Uterus (tissue), 2 donors: ENCODE data around the gene C10orf90.

Experiments
- CTCF ChIP-seq, 4 experiments: fragments of 200-600 bp in 2 of 4; fragments of 450-650 bp in 2 of 4; sonication (generic) in 2 of 4; IDR thresholded peaks; one replicate each; pipeline ENCODE4 v1.5.1; 2016 to 2019; ENCODE audit warnings: antibody characterized with exemption in 4 of 4, mild to moderate bottlenecking in 2 of 4, moderate library complexity in 1 of 4
- POLR2A ChIP-seq, 2 donors: fragments of 450-650 bp; IDR thresholded peaks; one replicate each; pipeline ENCODE4 v1.6.1; 2016; ENCODE audit warnings: antibody characterized with exemption in 2 of 2, mild to moderate bottlenecking in 1 of 2, moderate library complexity in 1 of 2

DNA sequence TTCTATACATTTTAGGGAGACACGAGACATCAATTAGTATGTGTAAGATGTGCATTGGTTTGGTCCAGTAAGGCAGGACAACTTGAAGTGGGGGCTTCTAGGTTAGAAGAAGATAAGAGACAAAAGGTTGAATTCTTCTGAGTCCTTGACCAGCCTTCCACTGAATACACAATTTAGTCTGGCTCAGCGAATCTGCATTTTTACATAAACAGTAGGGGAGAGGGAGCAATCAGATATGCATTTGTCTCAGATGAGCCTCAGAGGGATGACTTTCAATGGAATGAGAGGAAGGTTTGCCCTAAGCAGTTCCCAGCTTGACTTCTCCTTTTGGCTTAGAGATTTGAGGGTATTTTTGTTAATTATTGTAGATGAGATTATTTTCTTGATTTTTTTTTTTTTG, 20.0 kb upstream of the C10orf90 start:
- TF ChIP-seq CTCF (IDR thresholded peaks at IDR 0.05) (no peak), POLR2A (IDR thresholded peaks at IDR 0.05) (no peak)
